Activated CD4-positive, alpha-beta T cell treated with anti-CD3 and anti-CD28 coated beads, Interleukin-10, Interleukin-2, amounts not matched to agents 100 ng/mL and 50 ng/mL, durations not matched to agents 16 hours and 8 hours (primary cell): ENCODE results near the gene KANTR.

Experiments used
- DNase-seq: peaks from one replicate; pipeline ENCODE4 v3.0.0-alpha.2; 2020

Gene KANTR

GRCh38 chrX:53093748-53094581 lies at the start of gene KANTR:
Gene KANTR (plus strand): TSS chrX:53094142. CDS start chrX:53124273, 30,131 bp downstream.
- peak; percentile 92 for DNase-seq

- no peak for DNase-seq
Measured at GRCh38 chrX:53044995-53045394, 48.9 kb upstream of the KANTR start.

GRCh38 chrX:53047228-53047627 lies 46.7 kb upstream of the KANTR start:
- no peak for DNase-seq

DNA sequence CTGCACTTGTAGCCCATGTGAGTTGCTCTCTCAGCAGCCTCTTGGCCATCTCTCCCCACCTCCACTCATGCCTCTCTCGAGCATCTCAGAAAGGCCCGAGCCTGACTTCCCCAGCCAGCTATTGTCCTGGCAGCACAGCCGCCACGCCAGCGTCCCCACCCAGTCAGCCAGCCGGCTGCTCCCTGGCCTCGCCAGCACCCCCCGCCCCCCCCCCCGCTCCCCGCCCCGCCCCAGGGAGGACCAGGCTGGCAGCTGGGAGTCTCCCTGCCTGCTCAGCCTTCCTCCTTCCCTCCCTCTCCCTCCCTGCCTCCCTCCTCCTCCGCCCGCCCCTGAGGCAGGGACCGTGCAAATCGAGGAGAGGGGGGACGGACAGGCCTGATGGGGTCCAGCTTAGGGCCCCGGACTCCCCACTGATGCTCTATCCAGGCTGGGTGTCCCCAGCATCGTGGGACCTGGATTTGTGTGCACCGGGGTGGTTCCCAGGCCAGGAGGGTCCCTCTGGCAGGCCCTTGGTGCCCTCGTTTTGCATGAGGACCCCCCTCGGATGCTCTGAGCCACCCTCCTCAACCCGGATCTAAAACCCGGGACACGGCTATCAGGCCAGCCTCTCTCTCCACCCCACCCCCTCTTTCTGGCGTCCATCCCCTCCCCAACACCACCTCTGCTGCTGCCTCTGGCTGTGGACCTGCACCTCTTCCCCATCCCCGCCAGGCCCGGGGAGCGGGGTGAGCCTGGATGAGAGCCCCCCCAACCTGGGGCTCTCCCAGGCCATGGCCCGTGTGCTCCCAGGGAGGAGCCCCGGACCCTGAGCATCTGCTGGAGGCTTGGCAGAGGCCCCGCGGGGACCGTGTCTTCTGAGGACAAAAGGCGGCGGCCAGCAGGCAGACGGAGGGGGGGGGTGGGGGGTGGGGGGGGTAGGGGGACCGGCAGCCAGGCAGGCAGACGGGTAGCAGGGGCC lies 45.5 kb upstream of the KANTR start, which contains the start of gene GPR173:
Gene GPR173 (plus strand): TSS at position 621 of the 958 bp plus-strand sequence. CDS start 27,833 bp downstream, outside the sequence.
- no peak for DNase-seq

GRCh38 chrX:53049127-53049517 lies 44.8 kb upstream of the KANTR start:
- no peak for DNase-seq

- no peak for DNase-seq
Measured at GRCh38 chrX:53050841-53051240, 43.1 kb upstream of the KANTR start.

DNA sequence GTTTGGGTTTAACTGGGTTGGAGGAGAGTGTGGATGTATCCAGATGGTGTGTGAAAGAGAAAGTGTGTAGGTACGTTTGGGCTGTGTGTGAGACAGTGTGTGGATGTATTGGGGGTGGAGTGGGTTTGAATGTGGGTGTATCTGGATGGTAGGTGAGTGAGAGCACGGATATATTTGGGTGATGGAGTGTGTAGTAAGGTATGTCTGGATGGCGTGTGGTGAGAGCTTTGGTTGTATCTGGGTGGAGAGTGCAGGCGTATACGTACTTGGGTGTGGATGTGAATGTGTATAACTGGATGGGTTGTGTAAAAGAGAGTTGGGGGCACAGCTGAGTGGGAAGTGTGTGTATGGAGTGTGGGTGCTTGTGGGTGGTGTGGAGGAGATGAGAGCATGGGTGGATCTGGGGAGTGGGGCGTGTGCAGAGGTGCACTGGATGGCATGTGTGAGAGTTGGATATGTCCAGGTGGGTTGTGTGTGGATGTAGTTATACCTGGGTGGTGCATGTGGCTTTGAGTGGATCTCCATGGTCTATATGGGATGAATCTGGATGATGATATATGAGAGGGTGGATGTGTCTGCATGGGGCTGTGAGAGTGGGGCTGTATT lies 38.6 kb upstream of the KANTR start:
- no peak for DNase-seq

DNA sequence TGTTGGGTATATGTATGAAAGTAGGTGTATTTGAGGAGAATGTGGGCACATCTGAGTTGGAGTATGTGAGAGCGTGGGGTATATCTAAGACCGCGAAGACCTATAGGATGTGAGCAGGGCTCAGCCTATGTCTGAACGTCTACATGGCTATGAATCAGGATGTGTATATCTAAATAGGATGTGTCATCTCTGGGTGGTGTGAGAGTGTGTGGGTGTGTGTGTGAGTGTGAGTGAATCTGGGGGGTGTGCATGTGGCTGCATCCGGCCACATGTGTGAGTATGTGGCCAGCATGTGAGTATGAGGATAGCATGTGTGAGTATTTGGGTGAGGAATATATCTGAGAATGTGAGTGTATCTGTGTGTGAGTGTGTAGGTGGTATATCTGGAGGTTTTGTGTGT lies 37.6 kb upstream of the KANTR start:
- no peak for DNase-seq

- DNase-seq = no peak
Measured at GRCh38 chrX:53065104-53065503, 28.8 kb upstream of the KANTR start.

GRCh38 chrX:53071064-53071463 lies 22.9 kb upstream of the KANTR start:
- no peak for DNase-seq

GRCh38 chrX:53071604-53072417 lies 22.1 kb upstream of the KANTR start:
- peak; percentile 85 for DNase-seq

DNA sequence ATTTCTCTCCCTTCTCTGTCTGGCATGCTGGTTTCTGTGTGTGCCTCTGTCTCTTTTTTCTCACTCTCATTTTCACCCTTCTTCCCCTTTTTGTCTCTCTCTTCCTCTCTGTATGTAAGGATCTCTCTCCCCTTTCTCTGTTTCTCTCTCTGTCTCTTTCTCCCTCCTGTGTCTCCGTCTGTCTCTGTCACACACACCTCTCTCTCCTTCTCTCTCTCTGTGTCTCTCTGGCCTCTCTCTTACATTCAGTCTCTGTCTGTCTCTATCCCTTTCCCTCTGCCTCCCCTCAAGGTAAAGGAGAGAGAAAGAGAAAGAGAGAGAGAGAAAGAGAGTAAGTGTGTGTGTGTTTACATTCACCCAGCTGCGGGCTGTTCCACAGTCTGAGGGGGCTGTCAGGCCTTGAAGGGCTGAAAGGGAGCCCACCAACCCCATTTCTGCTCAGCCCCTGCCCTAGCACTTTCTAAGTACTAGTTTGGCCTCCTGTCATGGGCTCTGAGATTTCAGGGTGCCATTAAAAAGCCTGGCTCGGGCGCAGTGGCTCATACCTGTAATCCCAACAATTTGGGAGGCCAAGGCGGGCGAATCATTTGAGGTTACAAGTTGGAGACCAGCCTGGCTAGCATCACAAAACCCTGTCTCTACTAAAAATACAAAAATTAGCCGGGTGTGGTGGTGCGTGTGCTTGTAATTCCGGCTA lies 21.4 kb upstream of the KANTR start:
- DNase-seq = no peak

DNA sequence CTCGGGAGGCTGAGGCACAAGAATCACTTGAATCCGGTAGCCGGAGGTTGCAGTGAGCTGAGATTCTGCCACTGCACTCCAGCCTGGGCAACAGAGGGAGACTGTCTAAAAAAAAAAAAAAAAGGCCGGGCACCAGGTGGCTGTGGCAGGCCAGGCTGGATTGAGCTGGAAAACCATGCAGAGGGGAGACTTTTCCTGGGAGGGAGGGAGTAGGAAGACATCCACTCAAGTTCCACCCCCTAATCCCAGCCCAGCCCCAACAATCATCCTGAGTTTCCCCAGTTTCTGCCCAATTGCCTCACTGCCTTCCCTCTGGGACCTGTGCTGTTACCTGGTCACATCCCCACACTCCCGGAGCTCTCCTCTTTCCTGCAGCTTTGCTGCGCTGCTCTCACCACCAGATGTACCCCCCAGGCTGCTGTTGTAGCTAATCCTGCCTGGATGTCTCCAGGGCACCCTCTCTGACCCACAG lies 20.8 kb upstream of the KANTR start:
- no peak for DNase-seq

DNA sequence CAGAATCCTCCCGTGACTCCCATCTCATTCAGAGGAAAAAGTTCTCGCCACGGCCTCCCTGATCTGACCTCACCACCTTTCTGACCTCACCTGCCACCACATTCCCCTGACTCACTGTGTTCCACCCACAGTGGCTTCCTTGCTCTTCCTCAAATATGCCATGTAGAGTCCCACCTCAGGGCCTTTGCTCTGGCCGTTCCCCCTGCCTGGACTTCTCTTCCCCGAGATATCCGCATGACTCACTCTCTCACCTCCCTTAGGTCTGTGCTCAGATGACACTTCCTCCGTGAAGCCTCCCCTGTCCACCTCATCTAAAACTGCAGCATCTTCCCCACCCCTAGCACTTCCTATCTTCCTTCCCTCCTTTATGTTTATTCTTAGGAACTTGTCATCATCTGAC lies 18.9 kb upstream of the KANTR start:
- peak; percentile 26 for DNase-seq

DNA sequence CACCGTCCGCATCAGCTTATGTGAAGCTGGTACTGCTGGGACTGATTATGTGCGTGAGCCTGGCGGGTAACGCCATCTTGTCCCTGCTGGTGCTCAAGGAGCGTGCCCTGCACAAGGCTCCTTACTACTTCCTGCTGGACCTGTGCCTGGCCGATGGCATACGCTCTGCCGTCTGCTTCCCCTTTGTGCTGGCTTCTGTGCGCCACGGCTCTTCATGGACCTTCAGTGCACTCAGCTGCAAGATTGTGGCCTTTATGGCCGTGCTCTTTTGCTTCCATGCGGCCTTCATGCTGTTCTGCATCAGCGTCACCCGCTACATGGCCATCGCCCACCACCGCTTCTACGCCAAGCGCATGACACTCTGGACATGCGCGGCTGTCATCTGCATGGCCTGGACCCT lies 17.3 kb upstream of the KANTR start:
- DNase-seq = no peak

DNA sequence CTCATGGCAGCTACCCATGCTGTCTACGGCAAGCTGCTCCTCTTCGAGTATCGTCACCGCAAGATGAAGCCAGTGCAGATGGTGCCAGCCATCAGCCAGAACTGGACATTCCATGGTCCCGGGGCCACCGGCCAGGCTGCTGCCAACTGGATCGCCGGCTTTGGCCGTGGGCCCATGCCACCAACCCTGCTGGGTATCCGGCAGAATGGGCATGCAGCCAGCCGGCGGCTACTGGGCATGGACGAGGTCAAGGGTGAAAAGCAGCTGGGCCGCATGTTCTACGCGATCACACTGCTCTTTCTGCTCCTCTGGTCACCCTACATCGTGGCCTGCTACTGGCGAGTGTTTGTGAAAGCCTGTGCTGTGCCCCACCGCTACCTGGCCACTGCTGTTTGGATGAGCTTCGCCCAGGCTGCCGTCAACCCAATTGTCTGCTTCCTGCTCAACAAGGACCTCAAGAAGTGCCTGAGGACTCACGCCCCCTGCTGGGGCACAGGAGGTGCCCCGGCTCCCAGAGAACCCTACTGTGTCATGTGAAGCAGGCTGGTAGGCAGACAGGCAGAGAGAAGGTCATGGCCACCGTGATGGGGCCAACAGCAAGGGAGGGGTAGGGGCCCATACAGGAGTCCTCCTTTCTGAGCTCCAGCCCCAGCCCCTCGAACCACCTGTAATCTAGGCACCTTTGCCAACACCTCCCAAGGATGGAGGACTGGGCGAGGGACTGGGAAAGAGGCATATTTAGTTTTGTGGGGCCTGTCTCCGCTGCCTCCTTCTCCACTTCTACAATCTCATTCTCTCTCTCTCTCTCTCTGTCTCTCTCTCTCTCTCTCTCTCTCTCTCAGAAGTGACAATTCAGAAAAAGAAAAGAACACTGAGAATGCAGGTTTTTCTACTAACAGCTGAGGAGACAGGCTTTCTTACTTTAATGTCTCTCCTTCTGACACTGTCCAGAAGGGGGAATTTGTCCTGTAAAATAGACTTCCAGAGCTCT lies 16.4 kb upstream of the KANTR start:
- no peak for DNase-seq

GRCh38 chrX:53078943-53079342 lies 15.0 kb upstream of the KANTR start:
- no peak for DNase-seq

DNA sequence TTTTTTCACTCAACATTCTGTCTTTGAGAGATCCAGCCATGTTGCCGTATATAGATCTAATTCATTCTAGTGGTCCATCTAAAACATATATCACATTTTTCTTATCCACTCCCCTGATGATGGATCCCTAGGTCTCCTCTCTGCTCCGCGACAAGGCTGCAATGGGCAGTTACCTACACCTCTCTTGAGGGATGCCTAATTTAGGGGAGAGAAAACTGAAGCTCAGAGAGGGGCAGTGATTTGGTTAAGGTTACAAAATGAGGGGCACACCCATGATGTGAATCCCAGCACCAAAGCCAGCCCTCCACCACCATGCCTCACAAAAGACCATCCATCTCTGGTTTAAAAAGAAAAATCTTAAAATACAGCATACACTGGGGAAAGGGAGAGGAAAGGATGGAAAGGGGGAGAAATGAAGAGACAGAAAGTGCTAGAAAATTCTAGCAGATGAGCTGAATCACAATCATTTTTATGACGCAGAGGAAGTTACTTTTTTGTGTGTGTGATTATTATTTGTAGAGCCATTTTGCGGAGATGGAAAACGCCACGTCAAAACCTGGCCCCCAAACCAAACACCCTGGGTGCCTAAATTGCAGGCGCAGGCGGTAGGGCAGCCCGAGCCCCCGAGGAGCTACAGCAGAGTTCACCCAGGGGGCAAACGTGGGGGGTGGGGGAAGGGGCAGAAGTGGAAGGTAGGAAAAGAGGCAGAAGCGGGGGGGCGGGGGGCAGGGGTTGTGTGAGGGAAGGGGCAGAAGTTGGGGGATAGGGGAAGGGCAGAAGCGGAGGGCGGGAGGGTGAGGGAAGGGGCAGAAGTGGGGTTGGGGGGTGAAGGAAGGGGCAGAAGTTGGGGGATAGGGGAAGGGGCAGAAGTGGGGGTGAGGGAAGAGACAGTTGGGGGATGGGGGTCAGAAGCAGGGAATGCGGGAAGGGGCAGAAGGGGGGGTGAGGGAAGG lies 13.0 kb upstream of the KANTR start:
- no peak for DNase-seq
